Activated naive CD4-positive, alpha-beta T cell treated with anti-CD3 and anti-CD28 coated beads for 36 hours (primary cell): Measurements from ENCODE around the gene IGSF10. TPM values are rescaled to one million over a fixed set of nuclear protein-coding genes. Genes with fewer than 3 reads are reported as not detected.

Experiments
- total RNA-seq, 2 experiments: library from RNA; stranded (reverse); gene quantifications; one replicate each; pipeline ENCODE4 v1.2.3, GENCODE V29; 2021

IGSF10 gene
- total RNA-seq, 2 experiments from 2014 or later = not detected

Other genes starting within 250 kb of the IGSF10 start
- gene P2RY14, start 182.5 kb downstream of the IGSF10 start, total RNA-seq = under 1 TPM; 0.12 to 0.69 TPM
- gene GPR87, start 144.2 kb downstream of the IGSF10 start, total RNA-seq = under 1 TPM in 1 of 2 experiments, not detected in 1; 0.19 TPM
- gene P2RY13, start 131.5 kb downstream of the IGSF10 start, total RNA-seq = not detected
- not detected for gene P2RY12, start 76.3 kb downstream of the IGSF10 start, total RNA-seq